NCI-H1105 (cell line): ENCODE data around the gene KLHL29.

Experiments used
- DNase-seq: peaks from one replicate; lab custom pipeline; 2025; lab: John Stamatoyannopoulos, UW

KLHL29 gene

GRCh38 chr2:23476786-23477185 is 91.8 kb downstream of the KLHL29 start:
- no peak for DNase-seq

GRCh38 chr2:23477392-23477791 is 92.4 kb downstream of the KLHL29 start:
- DNase-seq, result no peak

- no peak for DNase-seq
Measured at GRCh38 chr2:23478087-23478932, 93.3 kb downstream of the KLHL29 start.

- DNase-seq, result no peak
Measured at GRCh38 chr2:23478933-23479683, 94.1 kb downstream of the KLHL29 start.

GRCh38 chr2:23480957-23481797 is 96.2 kb downstream of the KLHL29 start:
- DNase-seq, result no peak

- DNase-seq, result no peak
Measured at GRCh38 chr2:23482188-23482587, 97.2 kb downstream of the KLHL29 start.

GRCh38 chr2:23482607-23483006 is 97.6 kb downstream of the KLHL29 start:
- DNase-seq, result no peak

GRCh38 chr2:23483791-23484190 is 98.8 kb downstream of the KLHL29 start:
- no peak for DNase-seq

GRCh38 chr2:23484275-23484674 is 99.3 kb downstream of the KLHL29 start:
- no peak for DNase-seq

GRCh38 chr2:23484767-23485166 is 99.8 kb downstream of the KLHL29 start:
- DNase-seq, result no peak

GRCh38 chr2:23485261-23485660 is 100.3 kb downstream of the KLHL29 start:
- no peak for DNase-seq

- no peak for DNase-seq
Measured at GRCh38 chr2:23485841-23486683, 101.1 kb downstream of the KLHL29 start.

GRCh38 chr2:23486684-23487075 is 101.7 kb downstream of the KLHL29 start:
- DNase-seq, result no peak

- no peak for DNase-seq
Measured at GRCh38 chr2:23487735-23488492, 102.9 kb downstream of the KLHL29 start.

- no peak for DNase-seq
Measured at GRCh38 chr2:23488584-23488983, 103.6 kb downstream of the KLHL29 start.

GRCh38 chr2:23489471-23490322 is 104.7 kb downstream of the KLHL29 start:
- DNase-seq, result no peak

GRCh38 chr2:23491591-23492336 is 106.8 kb downstream of the KLHL29 start:
- DNase-seq, result no peak

GRCh38 chr2:23492337-23492675 is 107.3 kb downstream of the KLHL29 start:
- no peak for DNase-seq

GRCh38 chr2:23492921-23493320 is 107.9 kb downstream of the KLHL29 start:
- no peak for DNase-seq
